ENCODE data around the gene STC2. TPM values are rescaled to one million over a fixed set of nuclear protein-coding genes. Genes with fewer than 3 reads are reported as not detected.

The STC2 gene
- total and polyA plus RNA-seq, 2 of the 4 experiments (the other 2 are of a cell fraction) = 87.5 to 270 TPM

GRCh38 chr5:173352366-173353349 is 24.4 kb upstream of the STC2 start (continued):
- TF ChIP-seq CHD1 (IDR thresholded peaks at IDR 0.05; ENCODE audit: low read depth, low read length) (no peak), MXI1 (IDR thresholded peaks at IDR 0.05; ENCODE audit: borderline replicate concordance, low read depth, low read length) (no peak)

GRCh38 chr5:173342813-173343755 is 14.9 kb upstream of the STC2 start:
- ATAC-seq (ENCODE audit: low read depth) = no peak
- CTCF ChIA-PET = no interaction called here
- intact Hi-C loops (cut with micrococcal nuclease) = no loop called here

More at GRCh38 chr5:173342813-173343755, 14.9 kb upstream of the STC2 start:
- H4K20me1 ChIP-seq (ENCODE audit: insufficient read depth, low read length) = no peaks in the 10 kb centered on the region
- H3K18ac ChIP-seq (ENCODE audit: low read depth, low read length) = no peak overlapping the region
- H3K14ac ChIP-seq (replicated peaks; ENCODE audit: low read depth, low read length) = no peak overlapping the region
- no TSS peak for BruUV-seq (replicated peaks)
- TF ChIP-seq FOS (IDR thresholded peaks at IDR 0.05; ENCODE audit: low read depth, low read length) (no peak), MXI1 (IDR thresholded peaks at IDR 0.05; ENCODE audit: borderline replicate concordance, low read depth, low read length) (no peak), RAD21 (IDR thresholded peaks at IDR 0.05; ENCODE audit: low read length) (no peak)
- H3K4ac ChIP-seq (ENCODE audit: low read depth, low read length) = no peak overlapping the region
- no peak overlapping the region for H3K9ac ChIP-seq (ENCODE audit: low read depth, low read length)
- H3K9me3 ChIP-seq (ENCODE audit: control insufficient read depth, insufficient read depth, low read length) = no peaks in the 10 kb centered on the region
- no peak overlapping the region for H3K56ac ChIP-seq (ENCODE audit: extremely low read depth, insufficient read depth, low read length)
- H2BK120ac ChIP-seq (ENCODE audit: low read depth, low read length) = no peak overlapping the region
- H2BK5ac ChIP-seq (ENCODE audit: low read depth, low read length, poor library complexity, severe bottlenecking) = no peak overlapping the region
- no peaks in the 10 kb centered on the region for H3K79me1 ChIP-seq (ENCODE audit: low read depth in 1 of 2, low read length in 2 of 2)
- H2BK20ac ChIP-seq (ENCODE audit: low read depth, low read length) = no peak overlapping the region
- no peaks in the 10 kb centered on the region; the same call in 1 of the 2 replicates for H3K9me1 ChIP-seq (ENCODE audit: insufficient read depth, low read length)
- H3K4me3 ChIP-seq (ENCODE audit: insufficient read depth, low read depth, low read length) = no peak overlapping the region
- no peak overlapping the region; the same call in 1 of the 2 replicates for H2AK5ac ChIP-seq (ENCODE audit: low read depth, low read length)
- H2AFZ ChIP-seq (replicated peaks; ENCODE audit: low read length, poor library complexity) = no peak overlapping the region
- no peak for DNase-seq
- in situ Hi-C loops (cut with MboI; ENCODE audit: low sequenced_read_pairs) (no loop called here), dilution Hi-C loops (cut with HindIII; ENCODE audit: low sequenced_read_pairs, unreplicated experiment) (no loop called here)
- H4K91ac ChIP-seq (ENCODE audit: insufficient read depth, low read depth, low read length) = no peak overlapping the region
- POLR2A ChIA-PET (ENCODE audit: unreplicated experiment) = no interaction called here
- no peak overlapping the region for H3K23ac ChIP-seq (ENCODE audit: low read depth, low read length)
- H3K27ac ChIP-seq (ENCODE audit: insufficient read depth, low read length) = no peak overlapping the region
- H3K27me3 ChIP-seq (ENCODE audit: control insufficient read depth, insufficient read depth, low read length) = no peaks in the 10 kb centered on the region; the same call in 1 of the 2 replicates
- peaks cover 3% of the 10 kb centered on the region; the same call in 1 of the 2 replicates for H3K4me1 ChIP-seq (ENCODE audit: control insufficient read depth, insufficient read depth, low read length)
- peak overlapping the region; percentile 39 for H2AK9ac ChIP-seq (replicated peaks; ENCODE audit: low read depth, low read length, poor library complexity)
- 96% methylated on average over 4 of the region's 13 CpGs; no CpG with 5 or more reads in 1 of the 2 experiments for WGBS, 2 experiments (ENCODE audit: extremely low coverage in 2 of 2, insufficient read length in 1 of 2)
- H2BK15ac ChIP-seq (ENCODE audit: low read depth, low read length) = no peak overlapping the region
- H4K8ac ChIP-seq (ENCODE audit: low read depth in 2 of 2, low read length in 2 of 2) = no peak overlapping the region
- H3K36me3 ChIP-seq (ENCODE audit: control insufficient read depth, insufficient read depth, low read length) = no peaks in the 10 kb centered on the region
- no peak overlapping the region for H3K4me2 ChIP-seq (ENCODE audit: low read depth, low read length)
- no peak overlapping the region for H4K5ac ChIP-seq (ENCODE audit: low read depth, low read length)

Measured in IMR-90 (cell line).